Stimulated activated CD4-positive, alpha-beta T cell treated with anti-CD3 and anti-CD28 coated beads, Interleukin-4, amount 100 ng/mL, for 24 hours (primary cell): ENCODE measurements around the gene ELOVL6.
"Not testable (repeated sequence)": the region's sequence is repeated elsewhere in the genome, so short reads cannot be mapped to it uniquely, and the experiment has no call there.

Experiments used
- DNase-seq: peaks from one replicate; pipeline ENCODE4 v3.0.0-alpha.2; 2020

ELOVL6 gene

DNA sequence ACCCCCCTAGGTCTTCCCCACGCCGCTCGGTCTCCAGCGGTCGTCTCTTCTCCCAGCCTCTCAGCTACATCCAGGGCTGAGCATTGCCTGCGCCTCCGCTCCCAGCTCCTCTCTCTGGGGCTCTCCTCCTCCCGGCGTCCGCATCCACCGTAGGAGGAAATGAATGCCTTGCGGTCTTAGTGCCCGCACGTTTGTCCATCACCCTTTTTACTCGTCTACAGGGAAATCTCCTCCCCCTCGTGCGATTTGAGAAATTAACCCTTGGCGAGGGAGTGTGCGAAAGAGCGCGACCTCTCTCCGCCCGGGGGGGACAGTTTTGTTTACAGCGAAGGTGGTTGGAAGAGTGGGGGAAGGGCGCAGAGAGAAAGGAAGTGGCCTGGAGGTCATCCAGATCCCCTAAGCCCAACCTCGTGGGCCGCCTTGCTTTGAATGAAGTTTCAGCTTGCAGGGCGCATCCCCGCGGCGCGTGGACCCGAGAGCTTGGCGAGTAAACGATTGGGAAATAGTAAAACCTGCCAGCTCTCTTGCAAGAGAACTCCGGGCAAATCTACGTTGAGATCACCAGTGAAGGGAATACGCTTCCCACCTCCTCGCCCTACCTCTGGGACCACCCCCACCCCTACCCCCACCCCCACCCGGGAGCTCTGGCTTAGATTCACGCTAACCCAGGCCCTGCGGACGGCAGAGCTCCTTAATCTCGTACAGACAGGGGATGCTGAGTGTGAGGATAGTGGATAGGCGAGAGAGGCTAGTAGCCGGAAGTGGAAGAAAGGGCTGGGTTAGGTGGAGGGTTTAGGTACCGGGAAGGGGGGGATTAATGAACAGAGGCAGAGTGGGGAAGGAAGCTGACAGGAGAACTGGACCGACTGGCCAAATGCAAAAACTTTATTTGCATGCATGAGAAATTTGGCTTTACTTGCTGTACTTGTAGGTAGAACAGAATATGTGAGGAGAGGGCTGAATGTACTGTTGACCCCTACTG, at the start of gene ELOVL6:
ELOVL6 (minus strand) TSS at position 181 of the 982 bp plus-strand sequence. CDS start 280 bp downstream, outside the sequence.
- DNase-seq = peak; percentile 27

- no peak for DNase-seq
Measured at GRCh38 chr4:110248100-110248499, 49.7 kb upstream of the ELOVL6 start.

DNA sequence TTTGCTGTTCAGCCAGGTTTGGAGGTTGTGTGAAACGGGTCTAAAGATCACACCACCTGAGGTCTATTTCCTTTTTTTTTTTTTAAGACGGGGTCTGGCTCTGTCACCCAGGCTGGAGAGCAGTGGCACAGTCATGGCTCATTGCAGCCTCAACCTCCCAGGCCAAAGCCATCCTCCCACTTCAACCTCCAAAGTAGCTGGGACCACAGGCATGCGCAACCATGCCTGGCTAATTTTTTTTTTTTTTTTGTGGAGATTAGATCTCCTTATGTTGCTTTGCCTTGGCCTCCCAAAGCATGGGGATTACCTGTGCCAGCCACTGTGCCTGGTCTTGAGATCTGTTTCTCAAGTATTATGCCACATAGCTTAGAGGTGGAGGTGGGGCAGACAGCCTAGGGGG, 49.2 kb upstream of the ELOVL6 start:
- DNase-seq = no peak

DNA sequence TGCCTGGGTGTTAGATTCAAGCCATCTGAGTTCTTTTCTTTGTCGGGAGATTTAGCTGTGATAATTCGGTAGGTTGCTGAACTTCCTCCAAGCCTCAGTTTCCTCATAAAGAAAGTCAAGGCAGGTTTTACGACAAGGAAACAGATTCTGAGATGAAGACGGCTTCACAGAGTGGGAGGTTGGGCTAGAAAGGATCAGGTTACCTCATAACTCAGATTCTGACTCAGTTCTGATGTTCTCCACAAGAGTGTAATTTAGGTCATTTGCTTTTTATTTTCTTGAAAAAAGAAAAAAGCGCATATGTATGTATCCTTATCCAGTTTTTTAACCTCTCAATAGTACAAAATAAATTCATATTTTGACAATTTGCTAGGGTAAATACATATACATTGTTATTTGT, 47.2 kb upstream of the ELOVL6 start:
- no peak for DNase-seq

DNA sequence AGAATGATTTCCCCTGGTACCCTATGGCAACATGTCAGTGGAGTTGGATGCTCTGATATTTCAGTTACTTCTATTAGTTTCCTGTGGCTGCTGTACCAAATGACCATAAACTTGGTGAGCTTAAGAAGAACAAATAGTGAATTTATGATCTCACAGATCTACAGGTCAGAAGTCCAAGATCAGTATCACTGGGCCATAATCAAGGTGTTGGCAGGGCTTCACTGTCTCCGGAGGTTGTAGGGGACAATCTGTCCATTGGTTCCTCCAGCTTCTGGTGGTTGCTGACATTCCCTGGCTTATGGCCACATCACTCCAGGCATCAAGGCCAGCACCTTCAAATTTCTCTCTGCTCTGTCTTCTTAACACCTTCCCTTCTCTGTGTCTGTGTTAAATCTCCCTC, 37.9 kb upstream of the ELOVL6 start:
- DNase-seq = no peak

- not testable (repeated sequence) for DNase-seq
Measured at GRCh38 chr4:110233581-110233980, 35.2 kb upstream of the ELOVL6 start.

GRCh38 chr4:110231869-110232268, 33.5 kb upstream of the ELOVL6 start:
- no peak for DNase-seq

- DNase-seq = no peak
Measured at GRCh38 chr4:110229266-110229665, 30.9 kb upstream of the ELOVL6 start.

DNA sequence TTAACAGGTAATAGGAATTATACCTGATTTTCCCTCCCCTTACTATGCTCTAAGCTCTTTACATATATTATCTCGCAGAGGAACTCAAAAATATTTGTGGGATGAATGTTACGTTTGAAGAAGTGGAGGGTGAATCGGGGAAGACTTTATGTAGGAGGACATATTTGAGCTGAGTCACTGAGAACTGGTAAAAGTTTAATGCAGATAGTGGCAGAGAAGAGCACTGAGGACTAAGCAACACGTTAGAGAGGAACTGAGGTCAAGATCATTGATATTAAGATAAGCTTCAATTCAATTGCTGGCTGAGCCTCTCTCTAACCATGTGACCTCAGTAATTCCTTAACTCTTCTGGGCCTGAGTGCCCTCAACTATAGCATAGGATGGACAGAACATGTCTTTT, 26.4 kb upstream of the ELOVL6 start:
- no peak for DNase-seq

DNA sequence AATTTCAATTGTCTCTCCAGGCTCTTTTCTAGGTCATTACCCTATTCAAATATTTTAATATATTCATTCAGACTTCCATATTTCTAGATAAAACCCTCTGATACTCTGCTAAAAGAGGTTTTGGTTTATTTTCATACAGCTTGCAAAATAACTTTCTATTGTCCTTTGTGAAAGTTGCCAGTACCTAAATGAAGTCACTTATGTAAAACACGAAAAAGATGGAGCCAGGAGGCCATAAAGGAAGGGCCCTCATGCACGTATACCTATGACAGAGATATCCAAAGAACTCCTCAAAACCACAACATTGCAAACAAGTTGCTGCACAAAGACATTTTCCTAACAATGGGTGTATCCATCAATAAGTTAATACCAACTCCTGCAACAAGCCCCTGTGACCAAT, 25.7 kb upstream of the ELOVL6 start:
- no peak for DNase-seq

- not testable (repeated sequence) for DNase-seq
Measured at GRCh38 chr4:110218935-110219334, 20.5 kb upstream of the ELOVL6 start.

DNA sequence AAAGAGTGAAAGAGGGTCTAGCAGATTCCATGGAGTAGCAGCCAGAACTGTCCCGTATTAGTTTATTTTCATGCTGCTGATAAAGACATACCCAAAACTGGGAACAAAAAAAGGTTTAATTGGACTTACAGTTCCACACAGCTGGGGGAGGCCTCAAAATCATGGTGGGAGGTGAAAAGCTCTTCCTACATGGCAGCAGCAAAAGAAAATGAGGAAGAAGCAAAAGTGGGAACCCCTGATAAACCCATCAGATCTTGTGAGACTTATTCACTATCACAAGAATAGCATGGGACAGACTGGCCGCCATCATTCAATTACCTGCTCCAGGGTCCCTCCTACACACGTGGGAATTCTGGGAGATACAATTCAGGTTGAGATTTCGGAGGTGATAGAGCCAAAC, 18.8 kb upstream of the ELOVL6 start:
- not testable (repeated sequence) for DNase-seq

GRCh38 chr4:110216129-110216528, 17.7 kb upstream of the ELOVL6 start:
- DNase-seq = no peak

DNA sequence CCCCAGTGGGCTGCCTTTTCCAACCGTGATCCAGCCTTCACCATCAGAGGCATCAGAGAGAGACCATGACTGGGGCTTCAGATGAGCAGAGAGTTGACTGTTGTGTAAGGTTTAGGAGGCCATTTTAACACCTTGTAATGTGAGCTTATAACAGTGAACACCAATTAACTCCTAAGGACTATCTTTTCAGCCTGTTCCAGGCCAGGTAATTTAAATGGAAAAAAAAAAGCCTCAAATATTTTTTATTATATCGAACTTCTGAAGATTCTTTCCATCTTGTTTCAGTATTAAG, 13.3 kb upstream of the ELOVL6 start:
- no peak for DNase-seq

DNA sequence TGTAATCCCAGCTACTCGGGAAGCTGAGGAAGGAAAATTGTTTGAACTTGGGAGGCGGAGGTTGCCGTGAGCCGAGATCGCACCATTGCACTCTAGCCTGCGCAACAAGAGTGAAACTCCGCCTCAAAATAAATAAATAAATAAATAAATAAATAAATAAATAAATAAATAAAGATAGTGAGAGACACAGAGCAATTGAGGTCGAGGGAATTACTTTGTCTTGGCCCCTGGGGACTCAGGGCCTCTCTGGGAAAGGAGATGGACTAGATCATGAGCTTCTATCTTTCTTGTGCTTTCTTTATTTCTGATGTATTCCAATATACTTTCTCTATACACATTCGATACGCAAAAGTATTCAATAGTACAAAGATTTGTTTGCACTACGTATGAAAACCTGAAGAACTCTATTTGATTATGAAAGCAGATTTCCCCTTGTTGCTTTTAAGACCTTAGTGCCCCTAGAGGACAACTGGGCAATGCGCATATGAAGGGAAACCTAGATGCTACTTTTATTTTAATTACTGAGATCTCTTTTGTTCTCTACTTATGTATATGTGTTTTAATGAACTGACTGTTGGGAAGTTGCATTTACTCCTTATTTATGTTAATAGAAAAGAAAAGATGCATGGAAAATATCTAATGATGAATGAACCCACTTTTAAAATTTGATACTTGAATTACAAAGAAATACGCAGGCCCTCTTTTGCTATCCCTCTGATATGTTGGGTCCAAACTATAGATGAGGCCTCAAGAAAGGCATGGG, 12.8 kb upstream of the ELOVL6 start:
- peak; percentile 29 for DNase-seq

GRCh38 chr4:110208419-110208818, 10.0 kb upstream of the ELOVL6 start:
- DNase-seq = no peak

- DNase-seq = no peak
Measured at GRCh38 chr4:110207233-110207632, 8.8 kb upstream of the ELOVL6 start.

GRCh38 chr4:110202024-110202423, 3.6 kb upstream of the ELOVL6 start:
- DNase-seq = no peak

DNA sequence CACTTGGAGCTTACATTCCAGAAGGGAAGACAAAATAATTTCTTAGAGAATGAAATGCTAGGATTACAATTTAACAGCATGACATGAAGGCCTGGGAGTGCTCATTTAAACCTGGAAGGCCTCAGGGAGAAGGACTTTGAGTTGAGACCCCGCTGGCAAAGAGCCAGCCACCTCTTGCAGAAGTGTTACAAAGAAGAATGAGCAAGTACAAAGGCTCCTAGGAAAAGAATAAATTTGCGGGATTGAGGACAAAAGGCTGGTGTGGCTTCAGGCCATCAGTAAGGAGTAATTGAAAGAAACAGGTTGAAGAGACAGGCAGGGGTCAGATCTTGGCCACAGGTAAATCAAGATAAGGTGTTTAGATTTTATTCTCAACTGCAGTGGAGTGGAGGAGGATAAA, 3.1 kb upstream of the ELOVL6 start:
- no peak for DNase-seq

- no peak for DNase-seq
Measured at GRCh38 chr4:110200689-110201088, 2.3 kb upstream of the ELOVL6 start.

DNA sequence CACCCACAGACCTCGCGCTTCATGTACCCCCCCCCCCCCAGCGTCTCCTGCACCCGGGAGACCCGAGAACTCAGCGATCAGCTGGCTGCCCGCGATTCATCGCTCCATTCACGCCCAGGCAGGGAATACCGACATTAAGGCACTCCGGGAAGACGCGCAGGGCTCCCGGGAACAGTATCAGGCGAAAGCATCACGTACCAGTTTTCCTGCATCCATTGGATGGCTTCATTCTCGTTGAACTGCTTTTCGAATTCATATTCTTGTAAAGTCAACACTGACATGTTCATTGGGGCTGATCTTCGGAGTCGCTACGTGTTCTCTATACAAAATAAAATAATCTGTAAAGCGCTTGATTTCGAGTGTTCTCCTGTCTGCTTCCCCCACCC, 373 bp downstream of the ELOVL6 start:
- DNase-seq = no peak

- DNase-seq = peak; percentile 62
Measured at GRCh38 chr4:110197529-110198042, 829 bp downstream of the ELOVL6 start.

DNA sequence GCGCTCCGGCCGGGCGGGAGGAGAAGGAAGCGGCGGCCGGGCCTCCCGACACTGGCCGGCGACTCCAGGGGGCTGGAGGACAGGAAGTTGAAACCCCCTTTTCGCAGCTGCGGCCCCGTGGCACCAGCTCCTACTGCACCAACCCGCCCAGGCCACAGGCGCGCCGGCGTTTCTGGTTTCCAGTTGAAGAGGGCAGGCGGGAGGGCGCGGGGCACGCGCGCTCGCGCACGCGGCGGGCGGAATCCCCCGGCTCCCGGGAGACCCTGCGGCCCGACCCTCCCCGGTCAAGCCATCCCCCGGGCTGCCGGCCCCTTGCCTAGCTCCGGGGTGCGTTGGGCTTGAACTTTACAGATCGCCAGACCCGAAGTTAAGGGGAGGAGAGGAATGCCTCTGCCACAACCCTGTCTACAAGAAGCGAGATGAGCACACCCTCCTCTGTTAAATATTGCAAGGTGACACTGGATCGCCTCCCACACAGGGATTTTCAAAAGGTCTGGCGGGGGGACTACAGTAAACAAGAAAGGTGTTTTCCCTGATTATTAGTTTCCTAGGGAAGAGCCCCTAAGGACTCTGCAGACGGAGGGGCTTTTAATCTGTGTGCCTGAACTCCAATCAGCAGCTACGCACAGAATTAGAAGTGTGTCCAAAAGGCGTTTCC, 1.4 kb downstream of the ELOVL6 start:
- peak; percentile 61 for DNase-seq
